GM23338 (cell line): ENCODE results near the gene TCHHL1. TPM values are rescaled to one million over a fixed set of nuclear protein-coding genes. Genes with fewer than 3 reads are reported as not detected.

Experiments used
- ATAC-seq: fragments of 200-7000 bp; cut with Tn5 transposase; 3 replicates; pipeline ENCODE4 v1.9.1; 2020
- DNase-seq: peaks from one replicate; pipeline ENCODE4 v3.0.0-alpha.2; 2015; ENCODE audit warnings: low spot score
- H2AFZ ChIP-seq: fragments of 200-600 bp; sonication (generic); 2 replicates; pipeline ENCODE4 v1.8.0; 2016; ENCODE audit warnings: antibody characterized with exemption, mild to moderate bottlenecking, moderate library complexity
- H3F3A ChIP-seq: fragments of 200-600 bp; sonication (generic); replicated peaks from 2 replicates; pipeline ENCODE4 v1.8.0; 2017; ENCODE audit warnings: antibody characterized with exemption, mixed run types, low read depth
- H3K27ac ChIP-seq: fragments of 200-600 bp; sonication (generic); 2 replicates; pipeline ENCODE4 v1.6.1; 2016; ENCODE audit warnings: low read depth
- H3K27me3 ChIP-seq: fragments of 200-600 bp; sonication (generic); 2 replicates; pipeline ENCODE4 v1.8.0; 2016; ENCODE audit warnings: mild to moderate bottlenecking, mixed run types, moderate library complexity; ENCODE audit not compliant: insufficient read depth
- H3K36me3 ChIP-seq: fragments of 200-600 bp; sonication (generic); 2 replicates; pipeline ENCODE4 v1.8.0; 2016; ENCODE audit warnings: mild to moderate bottlenecking; ENCODE audit not compliant: insufficient read depth
- H3K4me1 ChIP-seq: fragments of 200-600 bp; sonication (generic); 2 replicates; pipeline ENCODE4 v1.8.0; 2016; ENCODE audit warnings: mild to moderate bottlenecking, moderate library complexity; ENCODE audit not compliant: insufficient read depth
- H3K4me2 ChIP-seq: fragments of 200-600 bp; sonication (generic); 2 replicates; pipeline ENCODE4 v1.7.1; 2017; ENCODE audit warnings: mixed run types
- H3K4me3 ChIP-seq: fragments of 200-600 bp; sonication (generic); 2 replicates; pipeline ENCODE4 v1.6.1; 2016; ENCODE audit warnings: mixed run types
- H3K79me2 ChIP-seq: fragments of 200-600 bp; sonication (generic); replicated peaks from 2 replicates; pipeline ENCODE4 v1.8.0; 2017; ENCODE audit warnings: mild to moderate bottlenecking; ENCODE audit not compliant: insufficient read depth
- H3K9me2 ChIP-seq: fragments of 200-600 bp; sonication (generic); 2 replicates; pipeline ENCODE4 v1.8.0; 2017; ENCODE audit not compliant: insufficient read depth
- H4K20me1 ChIP-seq: fragments of 200-600 bp; sonication (generic); replicated peaks from 2 replicates; pipeline ENCODE4 v1.8.0; 2017; ENCODE audit warnings: mild to moderate bottlenecking; ENCODE audit not compliant: insufficient read depth
- H3K27ac Mint-ChIP-seq: 2 replicates; pipeline ENCODE4 v1.8.0; 2020; ENCODE audit warnings: inconsistent platforms, mild to moderate bottlenecking, moderate library complexity, mixed read lengths
- H3K27me3 Mint-ChIP-seq: 3 replicates; pipeline ENCODE4 v1.8.0; 2022; ENCODE audit warnings: low read depth, mild to moderate bottlenecking, moderate library complexity, mixed read lengths, inconsistent platforms; ENCODE audit not compliant: insufficient read depth, poor library complexity
- H3K36me3 Mint-ChIP-seq: 3 replicates; pipeline ENCODE4 v1.8.0; 2021; ENCODE audit warnings: low read depth, mild to moderate bottlenecking, inconsistent platforms, moderate library complexity, mixed read lengths
- H3K4me1 Mint-ChIP-seq: 3 replicates; pipeline ENCODE4 v1.8.0; 2020; ENCODE audit warnings: mild to moderate bottlenecking, inconsistent platforms, mixed read lengths
- H3K4me3 Mint-ChIP-seq: 3 replicates; pipeline ENCODE4 v1.8.0; 2021; ENCODE audit warnings: moderate library complexity, mild to moderate bottlenecking, inconsistent platforms, mixed read lengths
- H3K9me3 Mint-ChIP-seq: 3 replicates; pipeline ENCODE4 v1.8.0; 2020; ENCODE audit warnings: moderate library complexity, mild to moderate bottlenecking, inconsistent platforms, mixed read lengths
- CREB1 ChIP-seq: fragments of 250-450 bp; sonication (Bioruptor Pico); IDR thresholded peaks from 2 replicates; pipeline ENCODE4 v1.5.0; 2020; ENCODE audit warnings: low read depth, mild to moderate bottlenecking, moderate library complexity
- EZH2 ChIP-seq: fragments of 200-600 bp; sonication (generic); IDR thresholded peaks from one replicate; pipeline ENCODE4 v1.8.0; 2017; ENCODE audit warnings: antibody characterized with exemption, mild to moderate bottlenecking, low read depth; ENCODE audit not compliant: unreplicated experiment
- EZH2phosphoT487 ChIP-seq: fragments of 200-600 bp; sonication (generic); IDR thresholded peaks from one replicate; pipeline ENCODE4 v1.8.1; 2018; ENCODE audit warnings: antibody characterized with exemption; ENCODE audit not compliant: unreplicated experiment
- NANOG ChIP-seq: IDR thresholded peaks from 2 replicates; pipeline ENCODE4 v1.6.1; 2016; ENCODE audit warnings: antibody characterized with exemption, borderline replicate concordance
- POLR2AphosphoS5 ChIP-seq: IDR thresholded peaks from 2 replicates; pipeline ENCODE4 v1.6.1; 2016; ENCODE audit warnings: antibody characterized with exemption, low read depth
- ZNF114 ChIP-seq: fragments of 250-450 bp; sonication (Bioruptor Pico); IDR thresholded peaks from 2 replicates; pipeline ENCODE4 v1.5.0; 2020; ENCODE audit warnings: mild to moderate bottlenecking, moderate library complexity
- ZNF331 ChIP-seq: fragments of 250-450 bp; sonication (Bioruptor Pico); IDR thresholded peaks from 2 replicates; pipeline ENCODE4 v1.5.0; 2020; ENCODE audit warnings: low read depth, mild to moderate bottlenecking, moderate library complexity
- ZNF462 ChIP-seq: fragments of 250-450 bp; sonication (Bioruptor Pico); IDR thresholded peaks from 2 replicates; pipeline ENCODE4 v1.5.0; 2020; ENCODE audit warnings: mild to moderate bottlenecking, moderate library complexity
- polyA plus RNA-seq: library from polyadenylated mRNA; unstranded; fragments of >200 nt; fragmentation: Nextera tagmentation; extraction: Ambion mirVana; gene quantifications from 2 replicates; pipeline ENCODE4 v1.2.1, GENCODE V29; 2016
- total RNA-seq: library from RNA; depleted of rRNA; stranded (reverse); fragments of >200 nt; shearing (Covaris generic); gene quantifications from 2 replicates; pipeline ENCODE4 v1.2.3, GENCODE V29; 2014

Gene TCHHL1
- total and polyA plus RNA-seq, 2 experiments from 2014 or later: not detected

GRCh38 chr1:152109231-152109997, 20.6 kb upstream of the TCHHL1 start:
- Histone ChIP-seq H3K9me2 (no peaks in the 10 kb centered on the region), H3K79me2 (no peaks in the 10 kb centered on the region), H3K27ac (no peak overlapping the region), H2AFZ (peak overlapping the region; percentile 32; the same call in 1 of the 2 replicates), H3K4me1 (peaks cover 16% of the 10 kb centered on the region), H3K27me3 (peaks cover 100% of the 10 kb centered on the region), H3F3A (peaks cover 51% of the 10 kb centered on the region), H4K20me1 (no peaks in the 10 kb centered on the region), H3K36me3 (no peaks in the 10 kb centered on the region), H3K4me3 (peak overlapping the region; percentile 59), H3K4me2 (peak overlapping the region; percentile 88)
- Mint-ChIP-seq H3K27me3 (peaks cover 2% of the 10 kb centered on the region), H3K36me3 (peaks cover 4% of the 10 kb centered on the region; the same call in 1 of the 3 replicates), H3K27ac (no peak overlapping the region), H3K4me3 (no peak overlapping the region), H3K4me1 (peaks cover 8% of the 10 kb centered on the region; the same call in 2 of the 3 replicates), H3K9me3 (no peaks in the 10 kb centered on the region; the same call in 2 of the 3 replicates)
- no peak for ATAC-seq
- TF ChIP-seq EZH2: peak; percentile 95
- TF ChIP-seq EZH2phosphoT487: peak; percentile 76
- no peak for TF ChIP-seq NANOG
- no peak for TF ChIP-seq POLR2AphosphoS5
- TF ChIP-seq ZNF114 (CRISPR knock-in tag): no peak
- peak; percentile 44 for DNase-seq

- peaks cover 2% of the 10 kb centered on the region for H3K27me3 Mint-ChIP-seq
- peak overlapping the region; percentile 88 for H3K4me2 ChIP-seq
Observed at GRCh38 chr1:152108882-152109222, 20.0 kb upstream of the TCHHL1 start.

GRCh38 chr1:152107984-152108881, 19.4 kb upstream of the TCHHL1 start:
- Histone ChIP-seq H3K79me2 (no peaks in the 10 kb centered on the region), H3K27me3 (peaks cover 98% of the 10 kb centered on the region), H3K4me3 (peak overlapping the region; percentile 59), H3F3A (peaks cover 51% of the 10 kb centered on the region), H4K20me1 (no peaks in the 10 kb centered on the region), H3K9me2 (no peaks in the 10 kb centered on the region), H3K36me3 (no peaks in the 10 kb centered on the region), H2AFZ (peak overlapping the region; percentile 80), H3K27ac (no peak overlapping the region), H3K4me2 (peak overlapping the region; percentile 88), H3K4me1 (peaks cover 15% of the 10 kb centered on the region)
- ATAC-seq: no peak
- DNase-seq: peak; percentile 78
- Mint-ChIP-seq H3K27ac (no peak overlapping the region), H3K9me3 (no peaks in the 10 kb centered on the region; the same call in 2 of the 3 replicates), H3K4me3 (no peak overlapping the region), H3K27me3 (peaks cover 2% of the 10 kb centered on the region), H3K36me3 (peaks cover 4% of the 10 kb centered on the region; the same call in 1 of the 3 replicates), H3K4me1 (peaks cover 8% of the 10 kb centered on the region; the same call in 2 of the 3 replicates)
- TF ChIP-seq EZH2 (peak; percentile 65), ZNF462 (CRISPR knock-in tag) (no peak), CREB1 (CRISPR knock-in tag) (peak; percentile 63)

More at GRCh38 chr1:152108882-152109222, 20.0 kb upstream of the TCHHL1 start:
- Mint-ChIP-seq H3K27ac (no peak overlapping the region), H3K36me3 (peaks cover 4% of the 10 kb centered on the region; the same call in 1 of the 3 replicates), H3K9me3 (no peaks in the 10 kb centered on the region; the same call in 2 of the 3 replicates), H3K4me3 (no peak overlapping the region), H3K4me1 (peaks cover 8% of the 10 kb centered on the region; the same call in 2 of the 3 replicates)
- ATAC-seq (no peak), DNase-seq (peak; percentile 76)
- no peaks in the 10 kb centered on the region for H3K36me3 ChIP-seq
- H3K4me3 ChIP-seq: peak overlapping the region; percentile 59
- no peaks in the 10 kb centered on the region for H3K9me2 ChIP-seq
- no peak for TF ChIP-seq ZNF114 (CRISPR knock-in tag)
- no peak for TF ChIP-seq ZNF331
- peak; percentile 46; the same call in 1 of the 2 replicates for TF ChIP-seq CREB1 (CRISPR knock-in tag)
- no peaks in the 10 kb centered on the region for H4K20me1 ChIP-seq
- no peak overlapping the region for H3K27ac ChIP-seq
- H3K79me2 ChIP-seq: no peaks in the 10 kb centered on the region
- no peak overlapping the region; the same call in 1 of the 2 replicates for H2AFZ ChIP-seq
- peaks cover 51% of the 10 kb centered on the region for H3F3A ChIP-seq
- peaks cover 16% of the 10 kb centered on the region for H3K4me1 ChIP-seq
- H3K27me3 ChIP-seq: peaks cover 99% of the 10 kb centered on the region
